Measurements from ENCODE around the gene PHLPP2. TPM values are rescaled to one million over a fixed set of nuclear protein-coding genes. Genes with fewer than 3 reads are reported as not detected.

PHLPP2 gene
- total RNA-seq, 1 donor from 2014 or later = 18.2 TPM

- Mint-ChIP-seq H3K27me3 (ENCODE audit: low read depth) (no peaks in the 10 kb centered on the region), H3K27ac (no peak overlapping the region), H3K4me3 (no peak overlapping the region), H3K9me3 (peaks cover under 1% of the 10 kb centered on the region), H3K4me1 (no peaks in the 10 kb centered on the region), H3K36me3 (peaks cover 29% of the 10 kb centered on the region)
- no peak for TF ChIP-seq CTCF (IDR thresholded peaks at IDR 0.05; ENCODE audit: unreplicated experiment)
- no peak for DNase-seq (ENCODE audit: low spot score in 2 of 2, unreplicated experiment in 2 of 2)
These were observed 79.1 kb downstream of the PHLPP2 start for GRCh38 chr16:71645450-71645849.

- DNase-seq (ENCODE audit: low spot score in 2 of 2, unreplicated experiment in 2 of 2) = no peak
- no peak for TF ChIP-seq CTCF (IDR thresholded peaks at IDR 0.05; ENCODE audit: unreplicated experiment)
- H3K27me3 Mint-ChIP-seq (ENCODE audit: low read depth) = no peaks in the 10 kb centered on the region
These were observed 87.1 kb downstream of the PHLPP2 start for GRCh38 chr16:71637398-71637797.

GRCh38 chr16:71635632-71636031, 88.9 kb downstream of the PHLPP2 start:
- no peak overlapping the region for H3K27ac Mint-ChIP-seq

More at GRCh38 chr16:71637398-71637797, 87.1 kb downstream of the PHLPP2 start:
- H3K27ac Mint-ChIP-seq = no peak overlapping the region
- H3K4me3 Mint-ChIP-seq = no peak overlapping the region
- H3K4me1 Mint-ChIP-seq = no peaks in the 10 kb centered on the region
- peaks cover 12% of the 10 kb centered on the region for H3K36me3 Mint-ChIP-seq
- H3K9me3 Mint-ChIP-seq = peaks cover 3% of the 10 kb centered on the region

GRCh38 chr16:71631776-71632175, 92.7 kb downstream of the PHLPP2 start:
- no peak for TF ChIP-seq CTCF (IDR thresholded peaks at IDR 0.05; ENCODE audit: unreplicated experiment)
- no peak for DNase-seq (ENCODE audit: low spot score in 2 of 2, unreplicated experiment in 2 of 2)
- peaks cover 4% of the 10 kb centered on the region for H3K36me3 Mint-ChIP-seq
- peaks cover 15% of the 10 kb centered on the region for H3K27me3 Mint-ChIP-seq (ENCODE audit: low read depth)
- H3K27ac Mint-ChIP-seq = no peak overlapping the region
- no peaks in the 10 kb centered on the region for H3K9me3 Mint-ChIP-seq
- H3K4me1 Mint-ChIP-seq = peaks cover 20% of the 10 kb centered on the region
- no peak overlapping the region for H3K4me3 Mint-ChIP-seq

More at GRCh38 chr16:71635632-71636031, 88.9 kb downstream of the PHLPP2 start:
- Mint-ChIP-seq H3K27me3 (ENCODE audit: low read depth) (no peaks in the 10 kb centered on the region), H3K4me1 (peaks cover 5% of the 10 kb centered on the region), H3K36me3 (peaks cover 8% of the 10 kb centered on the region), H3K4me3 (no peak overlapping the region), H3K9me3 (peaks cover 3% of the 10 kb centered on the region)
- TF ChIP-seq CTCF (IDR thresholded peaks at IDR 0.05; ENCODE audit: unreplicated experiment) = no peak
- DNase-seq (ENCODE audit: low spot score in 2 of 2, unreplicated experiment in 2 of 2) = no peak

GRCh38 chr16:71630808-71631207, 93.7 kb downstream of the PHLPP2 start:
- Mint-ChIP-seq H3K27ac (peak overlapping the region; percentile 92), H3K4me3 (no peak overlapping the region), H3K27me3 (ENCODE audit: low read depth) (peaks cover 16% of the 10 kb centered on the region), H3K4me1 (peaks cover 20% of the 10 kb centered on the region), H3K9me3 (no peaks in the 10 kb centered on the region), H3K36me3 (peaks cover 4% of the 10 kb centered on the region)
- no peak for DNase-seq (ENCODE audit: low spot score in 2 of 2, unreplicated experiment in 2 of 2)
- no peak for TF ChIP-seq CTCF (IDR thresholded peaks at IDR 0.05; ENCODE audit: unreplicated experiment)
